Fibroblast of gingiva (primary cell): Measurements from ENCODE around the gene TEAD1.
A peak's percentile ranks its signal among the peaks of the same experiment; 100 is the strongest.

Source experiments
- DNase-seq: peaks from one replicate; pipeline ENCODE4 v3.0.0-alpha.2; 2011; ENCODE audit warnings: low read depth

Gene TEAD1

GRCh38 chr11:12943311-12943710 lies 269.1 kb downstream of the TEAD1 start:
- no peak for DNase-seq

- no peak for DNase-seq
Observed at GRCh38 chr11:12944889-12945288, 270.7 kb downstream of the TEAD1 start.

DNA sequence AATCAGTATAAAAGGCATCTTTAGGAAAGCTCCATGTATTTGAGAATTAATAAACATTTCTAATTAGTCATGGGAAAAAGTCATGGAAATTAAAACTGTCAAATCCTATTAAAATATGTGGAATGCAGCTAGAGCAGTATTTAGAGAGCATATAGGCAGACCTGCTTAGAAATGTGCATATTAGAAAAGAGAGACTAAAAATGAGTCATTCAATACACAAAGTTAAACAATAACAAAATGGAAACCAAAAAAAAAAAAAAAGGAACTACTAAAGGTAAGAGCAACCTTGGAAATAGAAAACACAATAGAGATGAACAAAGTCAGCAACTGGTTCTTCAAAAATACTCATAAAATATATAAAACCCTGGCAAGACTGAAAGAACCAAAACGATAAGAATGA lies 275.2 kb downstream of the TEAD1 start:
- no peak for DNase-seq

DNA sequence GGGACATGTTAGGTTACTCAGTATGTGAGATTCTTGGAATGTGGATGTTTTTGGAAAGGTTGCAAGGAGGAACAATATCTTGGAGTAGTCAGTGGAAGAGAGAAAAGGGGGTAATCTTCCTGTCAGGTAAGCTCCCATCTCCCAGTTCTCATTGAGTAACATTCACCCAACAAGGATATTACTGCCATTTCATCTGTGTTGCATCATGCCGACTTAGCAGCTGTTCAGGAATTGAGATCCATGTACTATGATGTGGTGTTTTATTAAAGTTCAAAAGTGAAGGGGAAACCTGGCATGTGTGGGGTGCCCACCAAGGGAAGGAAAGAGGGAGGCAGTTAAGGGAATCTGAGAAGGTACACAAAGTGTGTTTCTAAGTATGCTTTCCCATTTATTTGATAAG lies 276.4 kb downstream of the TEAD1 start:
- no peak for DNase-seq

DNA sequence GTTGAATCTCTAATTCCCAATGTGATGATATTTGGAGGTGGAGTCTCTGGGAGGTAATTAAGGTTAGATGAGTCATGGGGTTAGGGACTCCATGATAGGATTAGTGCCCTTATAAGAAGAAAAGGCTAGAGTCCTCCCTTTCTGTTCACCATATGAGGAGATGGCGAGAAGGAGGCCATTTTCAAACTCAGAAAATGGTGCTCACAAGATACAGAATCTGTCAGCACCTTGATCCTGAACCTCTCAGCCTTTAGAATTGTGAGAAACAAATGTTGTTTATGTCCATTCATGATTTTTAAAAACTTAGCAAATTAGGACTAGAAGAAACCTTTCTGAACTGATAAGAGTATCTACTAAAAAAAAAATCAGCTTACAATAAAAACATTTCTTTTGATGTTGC lies 277.2 kb downstream of the TEAD1 start:
- DNase-seq: no peak

DNA sequence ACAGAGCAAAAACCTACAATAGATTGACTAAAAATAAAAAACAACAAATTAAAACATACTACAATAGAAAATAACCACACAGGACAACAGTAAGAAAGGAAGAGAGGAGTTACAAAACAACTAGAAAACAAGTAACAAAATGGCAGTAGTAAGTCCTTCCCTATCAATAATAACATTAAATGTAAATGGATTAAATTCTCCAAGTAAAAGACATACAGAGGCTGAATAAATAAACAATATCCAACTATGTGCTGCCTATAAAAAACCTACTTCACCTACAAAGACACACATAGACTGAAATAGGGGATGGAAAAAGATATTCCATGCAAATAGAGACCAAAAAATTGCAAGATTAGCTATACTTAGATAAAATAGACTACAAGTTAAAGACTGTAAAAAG lies 277.9 kb downstream of the TEAD1 start:
- no peak for DNase-seq

DNA sequence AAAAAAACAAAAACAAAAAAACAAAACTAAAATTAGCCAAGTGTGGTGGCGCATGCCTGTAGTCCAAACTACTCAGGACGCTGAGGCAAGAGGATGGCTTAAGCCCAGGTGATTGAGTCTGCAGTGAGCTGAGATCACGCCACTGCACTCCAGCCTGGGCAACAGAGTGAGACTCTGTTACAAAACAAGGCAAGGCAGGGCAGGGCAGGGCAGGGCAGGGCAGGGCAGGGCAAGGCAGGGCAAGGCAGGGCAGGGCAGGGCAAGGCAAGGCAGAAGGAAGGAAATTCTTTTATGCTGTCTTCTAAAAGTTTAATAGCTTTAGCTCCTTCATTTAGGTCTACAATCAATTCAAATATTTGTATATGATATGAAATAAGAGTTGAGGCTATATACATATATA lies 284.8 kb downstream of the TEAD1 start:
- DNase-seq: no peak

DNA sequence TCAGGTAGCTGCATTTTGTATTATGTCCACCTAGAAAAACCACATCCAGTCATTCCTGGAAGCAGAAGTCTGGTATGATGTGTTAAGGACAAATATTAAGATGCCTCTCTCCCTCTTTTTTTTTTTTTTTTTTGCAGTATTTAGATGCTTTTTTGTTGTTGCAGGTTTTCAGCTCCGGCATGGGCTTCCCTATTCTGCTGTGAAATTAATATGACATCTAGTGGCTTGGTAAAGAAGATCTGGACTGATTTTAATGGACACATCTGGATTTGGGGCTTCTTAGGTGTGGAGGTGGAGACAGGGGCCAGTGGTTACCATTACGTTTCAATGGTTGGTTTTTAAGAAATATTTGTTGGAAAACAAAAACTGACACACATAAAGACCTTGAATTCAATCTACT lies 287.4 kb downstream of the TEAD1 start:
- DNase-seq: peak; percentile 24

DNA sequence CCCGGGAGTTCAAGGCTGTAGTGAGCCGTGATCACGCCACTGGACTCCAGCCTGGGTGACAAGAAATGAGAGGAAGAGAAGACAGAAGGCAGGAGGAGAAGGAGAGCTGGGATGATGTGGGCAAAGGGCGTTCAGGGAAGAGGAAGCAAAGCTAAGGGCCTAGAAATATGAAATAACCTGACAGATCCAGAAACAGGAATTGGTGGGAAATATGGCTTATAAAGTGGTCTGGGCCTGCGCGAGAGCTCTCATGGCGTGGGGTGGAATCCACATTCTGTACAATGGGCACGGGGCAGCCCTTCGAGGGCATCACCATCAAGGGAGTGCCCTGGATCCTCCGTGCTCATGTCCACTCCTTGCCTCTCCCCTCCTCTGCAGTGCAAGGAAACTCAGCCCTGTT lies 288.1 kb downstream of the TEAD1 start:
- DNase-seq: no peak

GRCh38 chr11:12963051-12963450 lies 288.8 kb downstream of the TEAD1 start:
- DNase-seq: no peak

DNA sequence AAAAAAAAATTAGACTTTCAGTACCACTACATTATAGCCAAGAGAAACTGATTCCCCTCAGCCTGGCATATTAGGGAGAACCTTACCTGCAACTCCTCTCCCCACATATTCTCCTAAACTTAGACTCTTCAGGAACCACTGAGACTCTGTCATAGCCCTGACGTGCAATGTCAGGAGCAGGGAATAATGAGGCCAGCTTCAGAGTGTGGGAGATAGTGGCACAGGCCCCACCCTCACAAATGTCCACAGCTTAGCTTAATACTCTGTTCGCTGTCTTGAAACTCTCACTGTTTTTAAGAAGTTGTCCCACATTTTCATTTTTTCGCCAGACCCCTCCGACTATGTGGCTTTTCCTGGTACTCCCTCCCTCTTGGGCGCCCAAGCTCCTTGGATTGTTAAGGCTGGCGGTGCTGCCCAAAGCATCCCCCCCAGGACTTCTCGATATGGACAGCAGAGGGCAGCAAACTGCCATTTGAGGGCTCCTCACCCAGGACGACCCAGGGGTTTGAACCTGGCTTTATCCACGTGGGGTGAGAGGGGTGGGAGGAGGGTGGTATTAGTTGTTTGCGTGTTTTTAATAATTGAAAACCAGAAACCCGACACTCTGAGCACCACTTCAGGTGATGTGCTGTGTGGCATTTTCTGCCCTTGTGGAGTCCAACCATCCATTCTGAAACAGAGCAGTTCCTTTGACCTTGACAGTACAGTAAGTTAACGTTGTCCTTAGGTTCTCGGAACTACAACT lies 289.7 kb downstream of the TEAD1 start:
- peak; percentile 24 for DNase-seq

DNA sequence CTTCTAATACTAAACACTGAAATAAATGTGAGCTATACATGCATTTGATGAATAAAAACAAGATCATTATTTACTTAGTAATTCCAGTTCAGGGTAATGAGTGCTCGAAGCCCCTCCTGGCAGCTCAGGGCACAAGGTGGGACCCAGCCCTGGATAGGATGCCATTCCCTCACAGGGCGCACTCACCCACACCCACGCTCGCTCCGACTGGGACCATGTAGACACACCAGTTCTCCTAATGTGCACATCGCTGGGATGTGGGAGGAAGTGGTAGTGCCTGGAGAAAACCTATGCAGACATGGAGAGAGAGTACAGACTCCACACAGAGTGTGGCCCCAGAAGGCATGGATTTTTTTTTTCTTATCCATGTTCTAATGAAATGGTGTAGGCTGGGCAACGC lies 290.4 kb downstream of the TEAD1 start:
- no peak for DNase-seq

DNA sequence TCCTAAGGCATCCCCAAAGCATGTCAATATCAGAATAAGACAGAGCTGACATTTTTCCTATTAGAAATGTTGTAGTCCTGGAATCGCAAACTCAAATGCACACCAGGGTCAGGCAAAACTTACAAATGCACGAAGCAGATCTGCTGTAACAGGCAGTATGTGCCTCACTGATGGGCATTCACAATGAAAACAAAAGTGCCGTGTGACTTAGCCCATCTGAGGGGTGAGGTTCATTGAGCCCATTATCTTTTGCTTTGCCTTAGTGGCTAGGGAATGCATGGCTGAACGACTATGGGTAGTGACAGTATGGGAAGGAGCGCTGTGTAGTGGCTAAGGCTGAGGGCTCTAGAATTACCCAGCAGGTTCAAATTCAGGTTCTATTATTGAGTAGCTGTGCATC lies 291.8 kb downstream of the TEAD1 start:
- no peak for DNase-seq

DNA sequence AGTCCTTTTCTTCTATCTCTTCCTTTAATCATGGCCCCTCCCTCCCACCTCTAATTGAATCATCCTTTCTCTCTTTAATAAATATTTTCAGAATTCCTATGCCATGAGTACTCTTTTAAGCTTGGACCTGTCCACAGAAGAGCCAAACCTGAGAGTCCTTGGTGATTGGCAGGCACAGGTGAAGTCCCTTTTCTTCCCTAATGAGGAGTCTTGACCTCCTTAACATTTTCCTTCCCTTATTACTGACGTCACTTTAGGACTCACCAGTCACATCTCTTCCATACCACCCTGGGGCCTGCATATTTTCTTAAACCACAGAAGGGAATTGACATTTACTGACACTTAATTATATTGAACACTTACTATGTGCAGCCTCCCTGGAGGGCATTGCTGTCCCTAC lies 293.9 kb downstream of the TEAD1 start:
- DNase-seq: no peak

DNA sequence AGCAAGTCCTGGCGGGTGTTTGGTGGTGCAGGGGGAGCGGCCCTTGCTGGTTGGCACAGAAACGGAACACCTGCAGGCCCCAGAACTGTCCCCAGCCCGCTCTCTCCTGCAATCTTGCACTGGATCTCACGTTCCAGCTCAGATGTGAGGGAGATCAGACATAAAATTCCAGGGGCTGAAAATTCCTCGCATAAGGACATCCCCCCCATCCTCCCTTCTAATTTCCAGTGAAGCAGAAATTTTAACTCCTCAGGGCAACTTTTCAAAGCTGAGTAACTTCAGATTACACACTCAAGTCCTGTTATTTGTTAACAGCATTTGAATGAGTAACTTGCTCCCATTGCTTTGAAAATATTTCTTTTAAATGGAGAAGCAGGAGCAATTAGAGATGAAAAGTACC lies 294.6 kb downstream of the TEAD1 start:
- DNase-seq: no peak

DNA sequence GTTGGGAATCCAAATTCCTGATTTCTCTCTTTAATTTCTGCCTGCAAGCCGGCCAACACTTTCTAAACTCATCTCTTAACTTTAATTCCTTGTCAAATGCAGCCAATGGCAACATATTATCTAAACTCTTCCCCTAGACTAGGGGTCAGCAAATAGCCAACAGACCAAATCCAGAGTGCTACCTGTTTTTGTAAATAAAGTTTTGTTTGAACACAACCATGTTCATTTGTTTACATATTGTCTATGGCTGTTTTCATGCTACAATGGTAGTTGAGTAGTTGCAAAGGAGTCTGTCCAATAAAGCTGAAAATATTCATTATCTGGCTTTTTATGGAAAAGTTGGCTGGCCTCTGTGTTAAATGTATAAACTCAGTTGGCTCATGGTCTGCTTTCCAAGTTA lies 297.7 kb downstream of the TEAD1 start:
- DNase-seq: no peak

DNA sequence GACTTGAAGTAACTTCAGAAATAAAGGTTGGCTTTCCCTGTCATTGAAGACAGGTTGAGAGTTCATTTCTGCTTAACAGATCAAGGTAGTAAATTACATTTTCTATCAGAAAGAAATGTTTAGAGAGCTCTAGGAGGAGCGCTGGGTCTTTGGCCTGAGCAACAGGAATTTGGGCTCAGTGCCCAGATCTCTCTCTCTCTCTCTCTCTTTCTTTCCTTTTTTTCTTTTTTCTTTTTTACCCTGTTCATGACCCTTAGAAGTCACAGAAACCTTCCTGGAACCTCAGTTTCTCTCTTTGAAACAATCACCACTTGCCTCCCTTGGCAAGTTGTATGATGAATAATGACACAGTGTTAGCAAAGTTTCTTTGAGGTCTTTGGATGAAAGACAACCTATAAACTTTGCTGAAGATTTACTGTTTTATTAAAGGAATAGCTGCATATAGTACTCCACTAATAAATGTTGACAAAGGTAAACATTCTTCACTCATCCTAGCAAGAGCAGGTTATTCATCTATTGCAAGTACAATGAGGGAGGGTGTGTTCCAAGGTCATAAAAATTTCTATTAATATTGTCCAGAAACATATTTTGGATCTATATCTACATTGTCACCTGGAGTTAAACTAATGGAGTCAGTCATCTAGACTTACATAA lies 299.4 kb downstream of the TEAD1 start:
- no peak for DNase-seq

- DNase-seq: no peak
Observed at GRCh38 chr11:12975195-12975594, 301.0 kb downstream of the TEAD1 start.

DNA sequence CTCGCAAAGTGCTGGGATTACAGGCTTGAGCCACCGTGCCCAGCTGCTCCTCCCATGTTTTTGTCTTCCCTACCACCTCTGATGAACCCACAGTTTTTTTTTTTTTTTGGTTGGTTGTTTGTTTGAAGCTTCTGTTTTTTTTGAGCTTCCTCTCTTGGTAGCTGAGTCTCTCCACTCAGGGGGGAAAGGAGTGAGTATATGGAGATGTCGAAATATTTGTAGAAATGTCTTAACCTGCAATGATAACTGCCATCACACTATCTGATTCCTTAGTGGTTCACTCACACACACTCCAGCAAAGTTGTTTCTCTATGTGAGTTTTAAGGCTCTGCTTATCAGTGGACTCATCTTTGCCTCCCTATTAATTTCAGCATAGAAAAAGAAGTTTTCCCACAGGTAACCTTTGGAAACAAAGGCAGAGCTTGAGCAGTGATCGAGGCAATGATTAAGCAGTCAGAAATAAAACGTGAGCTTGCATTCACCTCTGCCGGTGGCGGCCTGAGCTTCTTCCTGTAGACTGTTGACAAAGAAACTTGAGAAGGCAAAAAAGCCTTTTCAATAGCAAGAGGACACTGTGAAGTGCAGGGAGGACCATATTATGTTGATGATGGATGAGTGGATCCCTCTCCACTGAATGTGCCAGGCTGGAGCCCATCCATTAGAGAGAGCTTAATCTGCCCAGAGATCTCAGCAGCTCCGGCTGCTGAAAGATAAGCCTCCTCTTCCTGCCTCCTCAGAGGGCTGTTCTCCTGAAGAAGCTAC lies 305.9 kb downstream of the TEAD1 start:
- DNase-seq: no peak

DNA sequence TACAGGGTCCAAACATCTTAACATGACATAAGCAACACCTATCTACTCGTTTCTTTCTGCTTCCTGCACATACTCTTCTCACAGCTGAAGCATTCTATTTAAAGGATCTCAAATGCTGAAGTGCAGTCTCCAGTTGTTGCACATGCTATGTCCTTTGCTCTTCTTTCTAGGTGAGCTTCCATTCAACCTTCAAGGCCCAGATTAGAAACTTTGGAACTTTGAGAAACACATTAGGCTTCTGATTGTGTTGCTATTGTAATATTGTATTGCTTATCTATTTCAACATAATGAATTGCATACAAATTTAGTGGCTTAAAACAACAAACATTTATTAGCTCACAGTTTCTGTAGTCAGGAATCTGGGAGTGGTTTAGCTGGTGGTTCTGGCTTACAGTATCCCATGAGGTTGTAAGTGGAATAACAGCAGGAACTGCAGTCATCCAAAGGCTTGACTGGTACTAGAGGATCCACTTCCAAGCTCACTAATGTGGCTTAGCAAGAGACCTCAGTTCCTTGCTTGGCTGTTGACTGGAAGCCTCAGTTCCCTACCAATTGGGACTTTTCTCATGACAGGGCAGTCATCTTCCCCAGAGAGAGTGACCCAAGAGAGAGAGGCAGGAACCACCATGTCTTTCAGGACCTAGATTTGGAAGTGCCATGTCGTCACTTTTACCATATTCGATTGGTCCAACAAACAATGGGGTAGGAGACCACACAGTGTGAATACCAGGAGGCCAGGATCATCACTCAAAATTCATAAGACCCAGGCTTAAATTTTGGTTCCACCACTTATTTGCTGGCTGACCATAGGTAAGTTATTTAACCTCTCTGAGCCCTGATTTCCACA lies 307.7 kb downstream of the TEAD1 start:
- DNase-seq: peak; percentile 54

- DNase-seq: no peak
Observed at GRCh38 chr11:12983336-12983735, 309.1 kb downstream of the TEAD1 start.

DNA sequence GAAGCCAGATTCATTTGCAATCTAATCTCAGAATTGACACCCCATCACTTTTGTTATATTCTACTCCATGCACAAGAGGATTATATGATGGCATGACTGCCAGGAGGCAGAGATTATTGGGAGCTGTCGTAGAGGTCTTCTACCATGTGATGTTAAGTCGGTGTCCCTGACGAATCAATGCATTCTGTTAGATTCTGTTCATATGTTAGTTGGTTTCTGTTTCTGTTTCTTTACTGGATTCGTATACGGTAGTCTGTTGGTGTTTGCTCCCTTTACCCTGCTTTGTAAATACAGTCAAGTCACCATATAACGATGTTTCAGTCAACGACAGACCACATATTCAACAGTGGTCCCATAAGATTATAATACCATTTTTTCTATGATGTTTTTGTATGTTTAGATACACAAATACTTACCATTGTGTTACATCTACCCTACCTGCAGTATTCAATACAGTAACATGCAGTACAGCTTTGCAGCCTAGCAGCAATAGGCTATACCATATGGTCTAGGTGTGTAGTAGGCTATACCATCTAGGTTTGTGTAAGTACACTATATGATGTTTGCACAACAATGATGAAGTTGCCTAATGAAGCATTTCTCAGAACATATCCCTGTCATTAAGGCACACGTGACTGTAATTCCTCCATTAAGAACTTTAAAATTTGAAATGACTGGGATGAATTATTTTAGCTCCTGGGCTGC lies 312.1 kb downstream of the TEAD1 start:
- DNase-seq: no peak
